GM23248 (cell line): ENCODE results near the gene FAM25G.

Experiments
- EZH2 ChIP-seq: fragments of 200-600 bp; sonication (generic); IDR thresholded peaks from 2 replicates; pipeline ENCODE4 v1.6.1; 2018; ENCODE audit warnings: antibody characterized with exemption, mild to moderate bottlenecking; ENCODE audit not compliant: insufficient read depth, poor library complexity, severe bottlenecking
- EZH2phosphoT487 ChIP-seq: fragments of 200-600 bp; sonication (generic); IDR thresholded peaks from 2 replicates; pipeline ENCODE4 v1.6.1; 2018; ENCODE audit warnings: antibody characterized with exemption, moderate library complexity, mild to moderate bottlenecking, low read depth; ENCODE audit not compliant: insufficient read depth

- TF ChIP-seq EZH2 (no peak), EZH2phosphoT487 (no peak)
Measured at GRCh38 chr10:47449102-47449978, 42.2 kb downstream of the FAM25G start.
